KMS-11 (cell line): ENCODE results near the gene MEGF6.

Experiments
- H2AFZ ChIP-seq: fragments of 200-600 bp; sonication (generic); 2 replicates; pipeline ENCODE4 v1.6.1; 2016; ENCODE audit warnings: antibody characterized with exemption, mixed run types, low read depth
- H3K27ac ChIP-seq: fragments of 200-600 bp; sonication (generic); 2 replicates; pipeline ENCODE4 v1.6.1; 2016; ENCODE audit warnings: mild to moderate bottlenecking, mixed run types
- H3K27me3 ChIP-seq: fragments of 200-600 bp; sonication (generic); 2 replicates; pipeline ENCODE4 v1.6.1; 2017; ENCODE audit warnings: mild to moderate bottlenecking, low read depth, mixed run types, moderate library complexity; ENCODE audit not compliant: insufficient read depth
- H3K36me3 ChIP-seq: fragments of 200-600 bp; sonication (generic); 2 replicates; pipeline ENCODE4 v1.6.1; 2017; ENCODE audit warnings: mild to moderate bottlenecking, mixed run types; ENCODE audit not compliant: insufficient read depth
- H3K4me1 ChIP-seq: fragments of 200-600 bp; sonication (generic); 2 replicates; pipeline ENCODE4 v1.6.1; 2016; ENCODE audit warnings: mild to moderate bottlenecking, low read depth, mixed run types; ENCODE audit not compliant: poor library complexity, severe bottlenecking
- H3K4me2 ChIP-seq: fragments of 200-600 bp; sonication (generic); 2 replicates; pipeline ENCODE4 v1.7.0; 2016; ENCODE audit warnings: mild to moderate bottlenecking, mixed run types
- H3K4me3 ChIP-seq: fragments of 200-600 bp; sonication (generic); IDR thresholded peaks from 2 replicates; pipeline ENCODE4 v1.6.1; 2017; ENCODE audit warnings: low read depth, low read length, mixed read lengths; ENCODE audit not compliant: insufficient read depth
- H3K79me2 ChIP-seq: fragments of 200-600 bp; sonication (generic); 2 replicates; pipeline ENCODE4 v1.6.1; 2016; ENCODE audit warnings: low read depth, mixed run types; ENCODE audit not compliant: insufficient read depth
- H3K9ac ChIP-seq: fragments of 200-600 bp; sonication (generic); 2 replicates; pipeline ENCODE4 v1.6.1; 2016; ENCODE audit warnings: mild to moderate bottlenecking, mixed run types
- H4K20me1 ChIP-seq: fragments of 200-600 bp; sonication (generic); 2 replicates; pipeline ENCODE4 v1.6.1; 2016; ENCODE audit warnings: mild to moderate bottlenecking, mixed run types; ENCODE audit not compliant: insufficient read depth
- TF ChIP-seq, protein P1 (sequence below): fragments of 200-600 bp; sonication (generic); conservative IDR thresholded peaks from 2 replicates; pipeline ENCODE4 v1.6.1; 2017; ENCODE audit warnings: low read depth, mild to moderate bottlenecking, antibody characterized with exemption, low read length, moderate library complexity, mixed read lengths

Gene MEGF6

GRCh38 chr1:3470650-3471355, 140.5 kb downstream of the MEGF6 start:
- Histone ChIP-seq H3K4me3 (no peak overlapping the region), H3K36me3 (no peaks in the 10 kb centered on the region), H2AFZ (no peak overlapping the region), H3K27ac (no peak overlapping the region), H3K27me3 (peaks cover 56% of the 10 kb centered on the region), H3K4me1 (no peaks in the 10 kb centered on the region), H3K4me2 (no peak overlapping the region), H3K9ac (no peak overlapping the region), H3K79me2 (no peaks in the 10 kb centered on the region), H4K20me1 (no peaks in the 10 kb centered on the region)
- TF ChIP-seq, protein P1, sequence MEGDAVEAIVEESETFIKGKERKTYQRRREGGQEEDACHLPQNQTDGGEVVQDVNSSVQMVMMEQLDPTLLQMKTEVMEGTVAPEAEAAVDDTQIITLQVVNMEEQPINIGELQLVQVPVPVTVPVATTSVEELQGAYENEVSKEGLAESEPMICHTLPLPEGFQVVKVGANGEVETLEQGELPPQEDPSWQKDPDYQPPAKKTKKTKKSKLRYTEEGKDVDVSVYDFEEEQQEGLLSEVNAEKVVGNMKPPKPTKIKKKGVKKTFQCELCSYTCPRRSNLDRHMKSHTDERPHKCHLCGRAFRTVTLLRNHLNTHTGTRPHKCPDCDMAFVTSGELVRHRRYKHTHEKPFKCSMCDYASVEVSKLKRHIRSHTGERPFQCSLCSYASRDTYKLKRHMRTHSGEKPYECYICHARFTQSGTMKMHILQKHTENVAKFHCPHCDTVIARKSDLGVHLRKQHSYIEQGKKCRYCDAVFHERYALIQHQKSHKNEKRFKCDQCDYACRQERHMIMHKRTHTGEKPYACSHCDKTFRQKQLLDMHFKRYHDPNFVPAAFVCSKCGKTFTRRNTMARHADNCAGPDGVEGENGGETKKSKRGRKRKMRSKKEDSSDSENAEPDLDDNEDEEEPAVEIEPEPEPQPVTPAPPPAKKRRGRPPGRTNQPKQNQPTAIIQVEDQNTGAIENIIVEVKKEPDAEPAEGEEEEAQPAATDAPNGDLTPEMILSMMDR, result no peak

DNA sequence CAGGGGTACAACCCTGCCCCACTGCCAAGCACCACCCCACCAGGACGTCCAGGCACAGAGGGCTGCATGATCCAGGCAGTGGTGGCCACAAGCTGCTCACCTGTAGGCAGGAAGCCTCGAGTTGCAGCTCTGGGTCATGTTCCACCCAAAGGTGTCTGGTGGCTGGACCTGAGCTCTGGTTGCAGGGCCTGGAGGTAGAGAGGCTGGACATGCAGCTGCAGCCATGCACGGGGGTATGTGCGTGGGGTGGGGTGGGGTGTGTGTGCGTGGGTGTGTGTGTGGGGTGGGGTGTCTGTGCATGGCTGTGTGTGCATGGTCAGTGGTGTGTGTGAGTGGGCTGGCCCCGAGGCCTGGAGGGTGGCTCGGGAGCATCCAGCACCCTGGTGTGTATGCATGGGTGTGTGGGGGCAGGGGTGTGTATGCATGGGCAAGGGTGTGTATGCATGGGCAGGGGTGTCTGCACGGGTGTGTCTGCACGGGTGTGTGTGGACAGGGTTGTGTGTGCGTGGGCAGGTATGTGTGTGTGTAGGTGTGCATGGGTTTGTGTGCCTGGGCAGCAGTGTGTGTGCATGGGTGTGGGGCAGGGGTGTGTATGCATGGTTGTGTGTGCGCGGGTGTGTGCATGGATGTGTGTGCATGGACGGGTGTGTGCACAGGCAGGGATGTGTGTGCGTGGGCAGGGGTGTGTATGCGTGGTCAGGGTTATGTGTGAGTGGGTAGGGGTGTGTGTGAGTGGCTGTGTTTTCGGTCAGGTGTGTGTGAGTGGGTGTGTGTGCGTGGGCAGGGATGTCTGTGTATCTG, 141.3 kb downstream of the MEGF6 start:
- TF ChIP-seq, protein P1, result no peak
- Histone ChIP-seq H3K27me3 (peaks cover 64% of the 10 kb centered on the region), H3K4me2 (no peak overlapping the region), H2AFZ (no peak overlapping the region), H3K27ac (no peak overlapping the region), H4K20me1 (no peaks in the 10 kb centered on the region), H3K9ac (no peak overlapping the region), H3K79me2 (no peaks in the 10 kb centered on the region), H3K36me3 (no peaks in the 10 kb centered on the region), H3K4me1 (no peaks in the 10 kb centered on the region), H3K4me3 (no peak overlapping the region)

GRCh38 chr1:3469104-3469848, 142.0 kb downstream of the MEGF6 start:
- TF ChIP-seq, protein P1, result no peak
- H3K4me1 ChIP-seq, result no peaks in the 10 kb centered on the region
- H3K4me2 ChIP-seq, result no peak overlapping the region
- no peaks in the 10 kb centered on the region for H3K79me2 ChIP-seq
- H3K36me3 ChIP-seq, result no peaks in the 10 kb centered on the region
- no peaks in the 10 kb centered on the region for H4K20me1 ChIP-seq
- H3K27me3 ChIP-seq, result peaks cover 71% of the 10 kb centered on the region
- no peak overlapping the region for H2AFZ ChIP-seq
- no peak overlapping the region for H3K9ac ChIP-seq
- H3K4me3 ChIP-seq, result no peak overlapping the region
- H3K27ac ChIP-seq, result no peak overlapping the region

- Histone ChIP-seq H3K27me3 (peaks cover 78% of the 10 kb centered on the region), H3K36me3 (no peaks in the 10 kb centered on the region), H3K4me1 (no peaks in the 10 kb centered on the region), H3K9ac (no peak overlapping the region), H3K4me2 (no peak overlapping the region), H3K79me2 (no peaks in the 10 kb centered on the region), H2AFZ (no peak overlapping the region), H3K27ac (no peak overlapping the region), H4K20me1 (no peaks in the 10 kb centered on the region), H3K4me3 (no peak overlapping the region)
- TF ChIP-seq, protein P1, result no peak
Observed at GRCh38 chr1:3468236-3469103, 142.8 kb downstream of the MEGF6 start.
